ENCODE measurements around the gene TMF1. TPM values are rescaled to one million over a fixed set of nuclear protein-coding genes. Genes with fewer than 3 reads are reported as not detected.

Gene TMF1
- total RNA-seq, 1 donor from 2014 or later = 27.9 TPM

GRCh38 chr3:68977486-68978167 is 74.5 kb downstream of the TMF1 start:
- DNase-seq (ENCODE audit: extremely low read depth, low read depth, low spot score) = no peak

GRCh38 chr3:68974711-68975110 is 77.4 kb downstream of the TMF1 start:
- DNase-seq (ENCODE audit: extremely low read depth, low read depth, low spot score) = no peak

GRCh38 chr3:68973639-68974038 is 78.5 kb downstream of the TMF1 start:
- no peak for DNase-seq (ENCODE audit: extremely low read depth, low read depth, low spot score)

- peak; percentile 51 for DNase-seq (ENCODE audit: extremely low read depth, low read depth, low spot score)
These were observed 79.7 kb downstream of the TMF1 start for GRCh38 chr3:68972358-68972979.

Other genes starting within 250 kb of the TMF1 start
- gene TAFA4, start 119.8 kb downstream of the TMF1 start, total RNA-seq = not detected in 2 replicates
- gene EOGT, start 38.6 kb downstream of the TMF1 start, total RNA-seq = 71.4 and 82.9 TPM in 2 replicates
- gene UBA3, start 28.0 kb upstream of the TMF1 start, total RNA-seq = 48.8 and 51.7 TPM in 2 replicates
- gene ARL6IP5, start 32.6 kb upstream of the TMF1 start, total RNA-seq = 115 and 128 TPM in 2 replicates
- not detected in 2 replicates for gene LMOD3, start 70.3 kb upstream of the TMF1 start, total RNA-seq